GM18868 (cell line): ENCODE results near the gene ELMO1.

Experiments used
- ATAC-seq: cut with Tn5 transposase; IDR thresholded peaks from one replicate; pipeline ENCODE4 v1.9.1; 2021; ENCODE audit warnings: mild to moderate bottlenecking, moderate library complexity; ENCODE audit not compliant: unreplicated experiment

The ELMO1 gene

DNA sequence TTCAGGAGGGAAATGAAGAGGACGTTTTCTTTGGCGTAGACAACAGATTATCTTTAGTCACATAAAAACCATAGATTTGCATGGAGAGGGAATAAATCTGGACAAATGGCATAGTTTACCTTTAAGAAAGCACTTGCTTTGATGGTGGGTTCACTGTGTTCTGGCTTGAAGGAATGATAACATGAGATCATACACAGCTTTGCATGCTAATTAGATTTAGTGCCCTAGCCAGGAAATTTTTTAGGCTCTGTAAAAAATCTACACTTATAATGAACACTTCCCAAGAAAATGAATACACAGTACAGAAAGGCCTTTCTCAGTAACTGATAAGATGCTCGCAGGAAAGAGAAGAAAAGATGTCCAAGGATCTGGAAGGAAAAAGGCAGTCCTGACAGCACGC is 506.1 kb downstream of the ELMO1 start:
- no peak for ATAC-seq

DNA sequence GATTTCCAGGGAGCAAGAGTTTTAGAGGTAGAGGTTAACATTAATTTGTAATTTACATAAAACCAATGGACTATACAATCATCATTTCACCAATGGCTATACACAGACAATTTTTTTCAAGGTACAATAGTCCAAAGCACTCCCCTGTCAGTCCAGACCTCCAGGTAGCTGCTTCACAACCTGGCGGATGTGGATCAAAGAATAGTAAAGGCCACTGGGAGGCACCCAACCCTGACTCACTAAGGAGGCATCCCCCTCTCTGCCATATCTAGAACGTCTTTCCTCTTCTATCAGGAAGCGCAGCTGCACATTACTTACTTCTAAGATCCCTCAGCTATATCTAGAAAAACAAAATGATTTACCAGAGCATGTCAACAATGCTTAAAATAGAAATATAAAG is 506.6 kb downstream of the ELMO1 start:
- ATAC-seq = no peak

DNA sequence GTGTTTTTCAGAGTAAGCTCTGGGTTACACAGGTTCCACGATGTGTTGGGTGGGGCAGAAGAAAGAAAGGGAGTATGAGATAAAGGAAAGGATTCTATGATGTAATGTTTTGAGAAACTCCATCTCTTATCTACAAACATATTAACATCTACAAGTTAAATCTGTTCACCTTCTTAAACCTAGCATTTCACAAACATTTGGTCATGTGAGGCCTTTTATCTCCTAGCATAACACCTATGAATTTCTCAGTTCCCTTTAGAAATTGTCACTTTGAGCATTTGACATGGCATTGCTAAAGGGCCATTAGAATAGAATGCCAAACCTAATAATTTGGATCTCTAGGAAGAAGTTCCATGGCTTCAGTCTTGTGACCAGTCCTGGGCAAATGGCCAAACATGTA is 507.3 kb downstream of the ELMO1 start:
- no peak for ATAC-seq

DNA sequence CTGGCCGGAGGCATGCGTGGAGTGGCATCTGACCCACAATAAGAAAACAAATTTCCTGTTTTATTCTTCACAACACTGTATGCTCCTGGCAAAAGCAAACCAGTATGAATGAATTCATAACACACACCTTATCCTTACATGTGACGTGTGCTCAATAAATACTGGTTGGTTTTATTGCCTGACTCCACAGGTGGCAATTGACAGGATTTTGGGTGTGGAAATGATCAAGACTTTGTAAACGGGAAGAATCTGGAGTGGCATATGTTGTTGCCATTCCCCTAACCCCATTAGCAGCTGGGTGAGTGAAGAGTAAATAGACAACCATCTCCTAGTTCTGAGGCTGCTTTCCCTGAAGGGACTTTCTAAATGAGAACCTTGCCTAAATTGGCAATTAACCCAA is 508.8 kb downstream of the ELMO1 start:
- no peak for ATAC-seq

DNA sequence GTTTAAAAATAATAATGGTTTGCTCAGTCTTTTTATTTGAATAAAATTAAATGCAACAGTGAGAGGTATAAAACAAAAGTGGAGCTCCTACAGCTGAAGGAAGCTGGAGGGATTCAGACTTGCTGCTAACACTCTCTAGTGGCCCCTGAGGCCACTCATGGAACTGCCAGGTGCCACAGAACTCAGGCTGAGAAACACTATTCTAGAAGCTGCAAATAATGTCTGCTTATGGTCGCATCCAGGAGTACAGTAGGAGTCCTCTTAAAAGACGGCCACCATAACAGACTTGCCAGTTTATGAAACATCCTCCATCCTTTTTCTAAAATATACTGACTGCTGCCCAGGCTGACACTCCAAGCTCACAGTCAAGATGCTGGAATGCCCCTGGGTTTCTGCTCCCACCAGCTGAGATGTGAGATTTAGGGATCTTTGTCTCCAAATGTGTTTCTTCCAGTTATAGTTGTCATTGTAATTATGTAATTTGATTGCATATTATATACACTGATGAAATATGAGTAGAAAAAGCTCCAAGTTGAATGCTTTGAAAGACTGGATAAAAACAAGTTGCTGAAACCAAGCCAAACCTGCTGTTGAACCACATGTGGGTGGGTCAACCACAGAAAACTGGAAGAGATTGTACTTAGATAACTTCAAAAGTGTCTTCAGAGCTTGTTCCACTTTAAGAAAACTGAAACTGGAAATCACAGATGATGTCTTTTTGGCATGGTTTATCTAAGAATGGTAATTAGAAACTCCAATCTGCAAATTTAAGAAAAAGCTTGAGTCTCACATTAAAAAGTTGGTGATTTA is 510.7 kb downstream of the ELMO1 start:
- no peak for ATAC-seq

DNA sequence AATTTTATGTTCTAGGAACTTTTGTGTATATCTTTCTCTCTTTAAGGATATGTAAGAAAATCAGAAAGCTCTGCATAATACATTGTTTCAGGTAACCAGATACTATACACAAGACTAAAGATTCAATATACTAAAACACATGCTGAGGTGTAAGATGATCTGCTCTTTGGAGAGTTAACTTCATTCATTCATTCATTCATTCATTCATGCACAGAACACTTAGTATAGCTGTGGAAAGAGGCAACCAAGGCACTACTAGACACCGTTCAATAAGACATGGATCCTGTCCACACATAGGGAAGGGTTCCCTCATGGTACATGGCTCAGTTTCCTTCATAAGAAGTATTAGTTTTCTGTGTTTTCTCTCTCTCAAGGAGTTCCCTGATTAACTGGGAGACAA is 516.8 kb downstream of the ELMO1 start:
- no peak for ATAC-seq

DNA sequence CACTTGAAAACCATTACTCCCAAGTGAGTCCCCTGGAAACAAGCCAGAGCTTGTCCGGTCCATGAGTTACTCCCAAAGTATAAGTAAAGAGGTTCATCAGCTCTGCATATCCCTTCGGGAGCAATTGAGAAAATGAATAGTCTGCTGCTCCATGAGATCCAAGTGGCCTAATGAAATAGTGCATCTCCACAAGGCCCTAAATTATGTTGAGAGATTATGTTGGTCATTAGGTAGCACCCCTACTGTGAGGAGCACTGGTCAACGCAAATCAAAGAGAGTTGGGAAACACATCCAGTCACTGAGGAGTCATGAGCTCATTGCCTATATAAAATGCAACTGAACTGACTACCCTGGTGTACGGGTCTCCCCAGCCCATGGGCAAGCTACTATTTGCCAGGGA is 518.9 kb downstream of the ELMO1 start:
- no peak for ATAC-seq

DNA sequence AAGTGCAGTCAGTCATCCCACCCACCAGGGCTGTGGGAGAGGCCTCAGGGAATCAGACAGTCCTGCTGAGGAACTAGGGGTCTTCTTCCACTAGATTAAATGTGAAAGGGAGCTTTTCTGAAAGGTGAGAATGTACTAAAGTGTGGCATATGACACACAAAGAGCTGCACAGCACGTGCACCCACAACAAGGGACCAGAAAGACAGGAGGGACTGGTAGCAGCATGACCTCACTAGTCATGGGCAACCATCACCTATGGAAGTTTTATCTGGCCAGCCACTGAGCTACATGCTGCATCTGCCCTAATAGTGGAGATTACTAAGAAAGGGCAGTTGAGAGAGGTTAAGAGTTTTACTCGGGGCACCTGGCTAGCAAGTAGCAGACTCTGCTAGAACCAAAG is 519.9 kb downstream of the ELMO1 start:
- no peak for ATAC-seq

DNA sequence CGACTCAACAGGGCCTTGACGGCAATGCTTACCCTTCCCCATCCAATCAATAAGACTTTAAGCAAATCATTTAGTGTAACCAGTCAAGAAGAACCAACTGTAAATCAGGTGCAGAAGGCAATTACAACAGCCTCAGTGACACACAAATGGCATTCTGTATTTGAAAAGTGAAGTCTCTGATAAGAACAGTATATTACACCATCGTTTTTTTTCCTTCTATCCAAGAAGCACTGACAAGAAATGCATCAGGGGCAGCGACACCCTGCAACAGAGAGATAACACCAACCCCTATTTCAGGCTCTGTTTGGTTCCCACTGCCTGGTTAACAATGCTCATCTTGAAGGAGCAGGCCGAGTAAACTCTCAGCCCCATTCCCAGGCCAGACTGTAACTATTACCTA is 520.4 kb downstream of the ELMO1 start:
- ATAC-seq = no peak

DNA sequence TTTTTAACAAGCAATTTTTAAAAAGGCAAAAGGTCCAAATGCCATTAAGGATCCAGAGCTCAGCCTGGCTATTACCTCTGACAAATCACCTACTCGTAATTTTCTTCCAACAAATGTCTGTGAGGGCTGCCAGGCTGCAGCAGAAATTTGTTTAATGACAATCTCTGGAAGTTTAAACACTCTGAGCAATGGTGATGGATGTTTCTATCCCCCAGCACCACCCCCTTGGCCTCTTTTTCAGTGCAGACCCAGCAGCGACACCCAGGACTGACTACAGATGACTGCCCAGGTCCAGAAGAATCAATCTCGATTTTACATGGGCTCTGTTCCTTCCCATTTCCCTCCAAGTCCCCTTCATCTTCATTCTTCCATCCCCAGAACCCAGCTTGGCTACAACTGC is 523.0 kb downstream of the ELMO1 start:
- no peak for ATAC-seq

DNA sequence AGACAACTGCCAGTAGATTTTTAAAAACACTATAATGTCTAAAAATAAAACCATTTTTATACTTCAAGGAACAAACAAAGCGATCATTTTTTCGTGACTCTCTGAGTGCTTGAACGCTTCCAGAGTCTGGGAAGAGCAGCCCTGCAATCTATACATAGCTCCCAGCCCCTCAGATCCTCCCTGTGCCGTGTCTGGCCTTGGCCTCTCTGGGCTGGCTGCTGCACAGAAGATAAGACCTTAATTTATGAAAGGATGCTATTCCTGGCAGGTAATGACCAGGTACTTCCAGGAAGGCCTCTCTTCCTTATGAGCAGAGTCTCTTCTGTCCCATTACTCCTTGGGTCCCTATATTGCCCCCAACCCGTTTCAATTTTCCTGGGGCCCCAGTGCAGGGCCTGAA is 523.5 kb downstream of the ELMO1 start:
- ATAC-seq = no peak

DNA sequence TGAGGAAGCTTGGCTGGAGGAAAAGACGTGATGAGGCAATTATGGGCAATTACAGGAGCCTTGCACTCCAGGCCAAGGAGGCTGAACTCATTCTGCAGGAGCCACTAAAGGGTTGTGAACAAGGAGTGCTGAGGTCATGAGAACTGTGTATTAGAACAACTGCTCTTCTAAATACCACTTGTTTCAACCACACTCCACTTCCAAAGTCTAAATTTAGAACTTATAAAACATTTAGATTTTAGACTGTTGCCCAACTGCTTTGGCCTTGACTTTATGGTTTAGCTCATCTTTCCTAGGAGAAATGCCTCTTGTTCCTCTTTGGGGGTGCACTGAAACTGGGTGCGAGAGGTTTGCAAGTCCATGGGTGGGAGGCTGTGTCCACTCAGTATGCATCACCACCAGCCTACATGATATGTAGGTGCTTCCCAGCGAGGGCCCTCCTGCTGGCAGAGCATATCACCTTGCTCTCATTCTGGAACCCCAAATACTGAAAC is 524.7 kb downstream of the ELMO1 start:
- ATAC-seq = no peak

DNA sequence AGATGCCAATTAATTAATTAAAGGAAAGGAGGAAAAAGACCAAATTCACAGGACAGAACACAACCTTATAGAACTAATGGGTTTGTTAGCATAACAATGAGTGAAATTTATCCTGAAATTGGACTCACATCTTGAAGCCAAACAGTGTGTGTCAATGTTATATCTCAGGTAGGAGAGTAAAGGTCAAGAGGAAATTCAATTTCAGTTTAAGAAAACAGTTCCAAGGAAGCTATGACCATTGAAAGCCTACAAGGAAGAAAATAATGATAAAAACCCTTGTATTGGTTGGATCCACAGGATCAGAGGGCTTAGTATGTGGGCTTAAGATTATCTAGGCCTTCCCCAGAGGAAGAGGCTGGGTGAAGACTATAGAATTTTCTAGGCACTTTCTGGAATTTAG is 525.5 kb downstream of the ELMO1 start:
- no peak for ATAC-seq

DNA sequence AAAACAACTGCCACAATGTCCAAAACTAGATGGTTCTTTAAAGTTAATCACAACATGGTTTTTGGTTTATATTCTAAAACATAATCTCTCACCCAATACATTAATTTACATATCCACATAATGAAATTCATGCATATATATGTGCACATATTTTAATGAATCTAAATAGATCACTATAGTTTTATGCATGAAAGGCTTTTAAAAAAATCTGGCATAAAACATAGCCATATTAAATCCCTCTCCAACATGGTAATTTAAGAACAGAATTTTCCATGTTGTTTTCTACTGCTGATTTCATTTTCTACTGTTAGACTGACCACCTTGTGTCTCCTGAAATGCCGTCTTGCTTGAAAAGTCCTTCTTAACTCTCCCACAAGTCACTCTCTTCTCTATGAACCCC is 528.2 kb downstream of the ELMO1 start:
- no peak for ATAC-seq

DNA sequence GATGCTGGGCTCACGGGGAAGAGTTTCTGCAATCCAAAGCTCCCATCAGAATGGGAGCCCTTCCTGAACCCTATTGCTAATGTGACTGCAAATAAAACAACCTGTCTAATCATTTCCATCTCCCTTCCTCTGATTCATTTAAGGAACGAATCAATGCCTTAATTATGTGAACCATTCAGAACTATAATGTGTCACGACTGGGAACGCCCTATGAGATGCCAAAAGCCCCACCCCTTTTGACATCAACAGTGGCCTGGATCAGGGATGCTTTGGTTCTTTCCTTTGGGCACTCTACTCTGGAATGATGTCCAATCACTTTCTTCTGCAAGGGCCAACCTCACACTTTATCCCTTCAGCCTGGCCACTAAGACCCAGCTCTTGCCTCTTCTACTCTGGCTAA is 528.9 kb downstream of the ELMO1 start:
- ATAC-seq = no peak

DNA sequence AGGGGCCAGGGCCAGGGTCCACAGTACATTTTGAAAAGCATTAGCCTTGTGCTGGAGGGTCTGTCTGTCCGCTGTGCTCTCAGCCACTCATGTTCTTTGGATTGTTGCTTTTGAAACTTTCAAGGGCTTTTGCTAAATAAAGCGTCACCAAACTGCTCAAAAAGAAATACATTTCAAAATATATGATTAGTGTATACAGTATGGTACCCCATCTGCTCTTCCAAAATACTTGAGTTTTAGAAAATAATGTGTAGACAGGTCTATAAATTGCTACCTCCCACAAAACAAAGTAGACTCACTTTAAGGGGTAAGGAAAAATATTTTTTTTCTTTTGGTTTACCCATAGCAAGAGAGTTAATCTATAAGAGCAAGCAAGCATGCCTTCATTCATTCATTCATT is 530.1 kb downstream of the ELMO1 start:
- no peak for ATAC-seq

DNA sequence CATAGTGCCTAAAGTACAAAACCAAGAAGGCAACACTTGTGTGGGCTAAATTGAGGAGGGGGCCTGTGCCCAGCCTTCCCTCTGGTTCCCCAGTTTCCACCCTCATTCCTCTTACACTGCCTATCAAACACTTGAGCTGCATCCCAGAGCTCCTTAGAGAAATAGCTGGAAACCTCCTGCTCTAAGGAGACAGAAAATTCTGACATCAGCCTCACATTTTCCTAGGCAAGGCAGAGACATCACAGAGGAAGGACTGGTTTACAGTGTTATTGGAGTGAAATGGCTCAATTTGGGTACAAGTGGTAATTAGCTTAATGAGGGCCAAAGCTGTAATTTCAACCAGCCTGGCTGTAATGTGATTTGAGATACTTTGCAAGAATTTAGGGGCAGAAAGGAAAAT is 532.0 kb downstream of the ELMO1 start:
- no peak for ATAC-seq

DNA sequence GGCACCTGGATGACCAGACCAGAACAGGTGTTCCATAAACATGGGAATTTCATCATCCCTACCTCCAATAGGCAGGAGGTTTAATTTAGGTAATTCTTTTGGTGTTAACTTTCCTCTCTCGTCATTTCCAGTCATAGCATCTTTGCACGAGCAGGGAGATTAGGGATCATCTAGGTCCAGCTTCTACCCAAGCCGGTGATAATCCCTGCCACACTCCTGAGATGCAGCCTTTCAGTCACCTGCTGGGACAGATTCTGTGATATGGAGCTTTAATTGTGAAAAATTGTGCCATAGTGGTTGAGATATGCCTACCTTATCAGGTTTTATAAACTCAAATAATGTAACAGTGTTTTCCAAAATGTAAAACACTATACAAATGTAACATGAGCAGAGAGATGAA is 532.5 kb downstream of the ELMO1 start:
- no peak for ATAC-seq

DNA sequence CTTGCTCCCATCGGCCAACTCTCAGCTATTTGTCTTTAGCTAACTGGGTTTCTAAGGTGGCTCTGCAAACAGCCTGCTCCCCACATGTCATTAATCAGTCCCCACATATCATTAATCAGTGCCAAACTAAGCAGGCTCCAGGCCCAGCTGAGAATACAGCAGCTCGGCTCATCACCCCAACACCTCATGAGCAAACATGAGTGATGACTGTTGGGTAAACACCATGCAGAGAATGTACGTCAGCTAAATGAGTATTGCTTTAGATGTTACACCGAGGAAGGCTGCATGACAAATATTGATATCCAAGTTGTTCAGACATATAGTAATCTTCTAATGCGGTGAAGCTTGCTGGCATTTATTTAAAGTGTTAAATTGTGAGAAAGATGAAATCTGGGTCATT is 536.9 kb downstream of the ELMO1 start:
- ATAC-seq = no peak

DNA sequence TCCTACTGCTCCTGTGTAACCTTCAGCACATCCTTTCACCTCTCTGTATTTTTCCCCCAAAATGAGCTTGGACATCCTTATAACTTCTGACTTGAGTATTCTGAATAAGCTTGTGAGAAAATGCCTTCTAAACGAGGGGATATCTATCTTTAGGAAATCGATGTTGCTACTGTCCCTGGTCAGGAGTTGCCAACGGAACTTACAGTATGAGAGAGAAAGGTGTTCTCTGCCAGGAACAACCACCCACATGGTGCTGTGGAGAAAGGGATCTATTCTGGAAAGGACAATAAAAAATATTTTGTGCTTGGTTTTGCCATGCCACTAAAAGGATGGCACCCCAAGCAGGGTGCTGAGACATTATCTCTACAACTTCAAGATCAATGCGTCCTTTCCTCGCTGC is 537.8 kb downstream of the ELMO1 start:
- ATAC-seq = no peak

DNA sequence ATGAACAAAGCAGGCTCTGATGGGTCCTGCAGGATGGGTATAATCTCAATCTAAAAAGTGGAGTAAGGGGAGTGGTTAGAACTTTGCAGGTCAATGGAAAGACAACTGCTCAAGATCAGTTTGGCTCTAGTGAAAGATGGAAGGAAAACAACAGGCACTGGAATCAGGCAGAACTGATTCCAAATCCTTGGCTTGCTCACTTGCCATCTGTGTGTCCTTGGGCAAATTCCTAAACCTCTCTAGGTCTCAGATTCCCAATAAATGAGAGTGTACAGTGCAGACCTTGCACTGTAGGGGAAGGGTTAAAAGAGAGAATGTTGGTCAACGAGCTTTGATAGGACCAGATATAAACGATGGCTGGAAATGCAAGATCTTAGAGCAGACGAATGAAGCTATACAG is 538.3 kb downstream of the ELMO1 start:
- no peak for ATAC-seq

DNA sequence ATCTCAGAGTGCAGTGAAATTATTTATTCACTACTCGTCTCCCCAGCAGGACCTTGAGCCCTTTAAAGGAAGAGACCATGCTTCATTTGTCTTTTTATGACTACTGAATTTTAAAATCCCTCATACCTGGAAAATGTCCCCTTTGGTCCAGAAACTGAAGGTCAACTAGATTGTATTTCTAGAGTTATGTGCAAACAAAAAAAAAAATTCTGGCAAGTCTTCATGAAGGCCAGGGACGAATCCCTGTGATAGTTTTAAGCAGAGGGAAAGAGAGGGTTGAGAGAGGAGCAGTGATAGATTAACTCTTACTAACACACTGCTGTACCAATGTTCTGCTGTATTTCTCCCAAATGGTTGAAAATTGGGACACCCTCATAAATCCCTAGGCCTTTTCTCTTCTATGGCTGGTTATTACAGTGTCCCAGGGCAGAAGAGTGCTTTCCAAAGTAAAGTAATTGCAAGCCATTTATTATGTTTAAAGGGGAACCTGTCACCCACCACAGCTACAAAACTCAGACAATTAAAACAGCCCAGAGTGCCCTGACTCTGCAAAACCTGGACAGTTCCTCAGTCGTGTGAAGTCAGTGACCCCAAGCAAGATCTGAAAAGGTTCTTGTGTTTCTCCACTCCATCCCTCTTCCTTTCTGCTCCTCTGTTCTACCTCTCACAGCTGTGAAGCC is 541.6 kb downstream of the ELMO1 start:
- no peak for ATAC-seq

DNA sequence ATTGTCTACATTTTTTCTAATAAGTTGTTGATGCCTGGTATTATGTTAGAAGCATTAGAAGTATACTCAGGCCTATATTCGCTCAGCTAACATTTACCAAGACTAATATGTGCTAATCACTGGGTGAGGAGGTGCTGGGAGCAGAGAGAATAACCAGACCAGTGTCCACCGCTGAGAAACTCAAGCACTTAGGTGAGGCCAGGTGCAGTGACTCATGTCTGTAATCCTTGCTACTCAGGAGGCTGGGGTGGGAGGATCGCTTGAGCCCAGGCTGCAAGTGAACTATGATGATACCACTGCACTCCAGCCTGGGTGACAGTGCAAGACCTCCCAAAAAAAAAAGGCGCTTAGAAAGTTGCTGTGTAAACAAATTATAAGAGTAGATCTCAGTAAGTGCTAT is 542.2 kb downstream of the ELMO1 start:
- no peak for ATAC-seq
